ENCODE measurements around the gene FNDC5. TPM values are rescaled to one million over a fixed set of nuclear protein-coding genes. Genes with fewer than 3 reads are reported as not detected.

Gene FNDC5
- total RNA-seq, 2 donors from 2014 or later: 6.2 to 18.8 TPM

DNA sequence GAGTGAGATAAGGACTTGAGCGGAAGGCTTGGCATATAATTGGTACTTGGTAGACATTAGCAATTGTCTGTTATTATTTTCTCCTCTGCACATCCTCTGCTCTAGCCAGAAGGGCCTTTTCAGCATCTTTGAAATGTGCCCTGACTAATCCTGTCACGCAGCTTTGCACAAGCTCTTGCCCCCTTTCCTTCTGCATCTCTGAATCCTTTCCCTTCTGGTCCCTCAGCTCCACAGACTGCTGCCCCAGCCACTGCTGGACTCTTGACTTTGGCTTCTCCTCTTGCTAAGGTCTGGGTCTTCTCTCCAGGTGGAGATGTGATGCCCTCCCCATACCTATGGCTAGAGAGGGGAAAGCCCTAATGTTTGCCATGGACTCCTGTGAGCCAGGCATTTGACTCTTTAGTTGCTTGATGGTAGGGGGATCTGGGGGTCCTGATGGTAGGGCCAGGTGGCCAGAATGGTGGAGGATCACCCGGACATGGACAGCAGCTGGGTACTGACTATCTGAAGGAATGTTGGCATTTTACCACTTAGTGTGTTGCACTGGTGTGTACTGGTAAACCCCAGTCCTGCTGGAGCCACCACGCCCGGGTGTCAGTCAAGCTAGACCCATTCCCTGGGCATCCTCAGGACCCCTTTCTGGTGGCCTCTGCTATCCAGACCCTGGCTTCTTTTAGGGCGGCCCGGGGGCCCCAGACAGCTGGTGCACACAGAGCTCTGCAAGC is 20.0 kb upstream of the FNDC5 start:
- Histone ChIP-seq H3K4me1 (ENCODE audit: control insufficient read depth in 1 of 2, low read depth in 2 of 2) (peaks cover 4 to 21% of the 10 kb centered on the region in 2 donors), H3K4me3 (no peak overlapping the region), H3K9me3 (no peaks in the 10 kb centered on the region), H3K27me3 (replicated peaks; ENCODE audit: insufficient read depth) (peaks cover 6% of the 10 kb centered on the region), H3K36me3 (no peaks in the 10 kb centered on the region), H3K27ac (no peak overlapping the region)
- ATAC-seq (ENCODE audit: insufficient number of reproducible peaks, low FRiP score, low read depth) (no peak), DNase-seq (ENCODE audit: low spot score) (no peak)
- TF ChIP-seq, protein P1, sequence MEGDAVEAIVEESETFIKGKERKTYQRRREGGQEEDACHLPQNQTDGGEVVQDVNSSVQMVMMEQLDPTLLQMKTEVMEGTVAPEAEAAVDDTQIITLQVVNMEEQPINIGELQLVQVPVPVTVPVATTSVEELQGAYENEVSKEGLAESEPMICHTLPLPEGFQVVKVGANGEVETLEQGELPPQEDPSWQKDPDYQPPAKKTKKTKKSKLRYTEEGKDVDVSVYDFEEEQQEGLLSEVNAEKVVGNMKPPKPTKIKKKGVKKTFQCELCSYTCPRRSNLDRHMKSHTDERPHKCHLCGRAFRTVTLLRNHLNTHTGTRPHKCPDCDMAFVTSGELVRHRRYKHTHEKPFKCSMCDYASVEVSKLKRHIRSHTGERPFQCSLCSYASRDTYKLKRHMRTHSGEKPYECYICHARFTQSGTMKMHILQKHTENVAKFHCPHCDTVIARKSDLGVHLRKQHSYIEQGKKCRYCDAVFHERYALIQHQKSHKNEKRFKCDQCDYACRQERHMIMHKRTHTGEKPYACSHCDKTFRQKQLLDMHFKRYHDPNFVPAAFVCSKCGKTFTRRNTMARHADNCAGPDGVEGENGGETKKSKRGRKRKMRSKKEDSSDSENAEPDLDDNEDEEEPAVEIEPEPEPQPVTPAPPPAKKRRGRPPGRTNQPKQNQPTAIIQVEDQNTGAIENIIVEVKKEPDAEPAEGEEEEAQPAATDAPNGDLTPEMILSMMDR (IDR thresholded peaks at IDR 0.05): no peak

DNA sequence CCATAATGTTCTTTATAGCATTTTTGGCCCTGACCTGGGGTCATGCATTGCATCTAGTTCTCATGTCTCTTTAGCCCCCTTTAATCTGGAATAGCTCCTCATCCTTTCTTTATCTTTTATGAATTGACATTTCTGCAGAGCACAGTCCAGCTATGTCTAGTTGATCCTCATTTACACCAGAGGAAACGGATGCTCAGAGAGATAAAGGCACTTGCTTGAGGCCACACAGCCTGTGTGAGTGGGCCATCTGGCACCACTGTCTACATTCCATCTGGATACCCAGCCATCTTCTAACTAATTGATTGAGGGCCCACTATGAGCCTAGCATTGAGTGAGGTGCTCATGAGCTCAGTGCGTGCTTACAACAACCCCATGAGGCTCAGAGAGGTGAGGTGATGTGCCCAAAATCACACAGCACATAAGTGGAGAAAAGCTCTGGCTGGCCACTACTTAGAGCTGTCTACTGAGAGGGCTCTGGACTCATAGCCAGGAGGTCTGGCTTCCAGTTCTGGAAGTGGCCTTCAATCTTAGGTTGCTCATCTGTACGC is 19.1 kb upstream of the FNDC5 start:
- Histone ChIP-seq H3K27ac (no peak overlapping the region), H3K4me3 (no peak overlapping the region), H3K36me3 (no peaks in the 10 kb centered on the region), H3K4me1 (ENCODE audit: control insufficient read depth in 1 of 2, low read depth in 2 of 2) (peaks cover 4 to 21% of the 10 kb centered on the region in 2 donors), H3K27me3 (replicated peaks; ENCODE audit: insufficient read depth) (peaks cover 6% of the 10 kb centered on the region), H3K9me3 (no peaks in the 10 kb centered on the region)
- DNase-seq (ENCODE audit: low spot score) (no peak), ATAC-seq (ENCODE audit: insufficient number of reproducible peaks, low FRiP score, low read depth) (no peak)
- TF ChIP-seq, protein P1 (IDR thresholded peaks at IDR 0.05): no peak

DNA sequence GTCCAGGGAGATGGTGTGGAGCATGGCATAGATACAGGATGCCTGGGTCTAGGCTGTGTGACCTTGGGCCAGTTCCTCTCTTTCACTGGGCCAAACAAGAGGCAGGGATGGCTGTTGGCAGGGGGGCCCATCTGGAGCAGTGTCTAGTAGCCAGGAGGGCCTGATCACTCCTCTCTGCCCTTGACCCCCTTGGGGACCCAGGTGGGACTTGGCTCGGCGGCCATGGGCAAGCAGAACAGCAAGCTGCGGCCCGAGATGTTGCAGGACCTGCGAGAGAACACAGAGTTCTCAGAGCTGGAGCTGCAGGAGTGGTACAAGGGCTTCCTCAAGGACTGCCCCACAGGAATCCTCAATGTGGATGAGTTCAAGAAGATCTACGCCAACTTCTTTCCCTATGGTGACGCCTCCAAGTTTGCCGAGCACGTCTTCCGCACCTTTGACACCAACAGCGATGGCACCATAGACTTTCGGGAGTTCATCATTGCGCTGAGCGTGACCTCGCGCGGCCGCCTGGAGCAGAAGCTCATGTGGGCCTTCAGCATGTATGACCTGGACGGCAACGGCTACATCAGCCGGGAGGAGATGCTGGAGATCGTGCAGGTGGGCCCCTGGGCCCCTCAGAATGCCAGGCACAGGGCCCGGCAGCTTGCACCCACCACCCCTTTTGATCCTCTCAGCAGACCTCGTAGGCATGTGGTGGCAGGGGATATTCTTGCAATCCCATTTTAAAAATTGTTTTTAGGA is 18.1 kb upstream of the FNDC5 start:
- H3K4me3 ChIP-seq: no peak overlapping the region
- ATAC-seq (ENCODE audit: insufficient number of reproducible peaks, low FRiP score, low read depth) (no peak), DNase-seq (ENCODE audit: low spot score) (no peak)
- TF ChIP-seq, protein P1 (IDR thresholded peaks at IDR 0.05): no peak
- H3K27ac ChIP-seq: no peak overlapping the region
- H3K4me1 ChIP-seq (ENCODE audit: control insufficient read depth in 1 of 2, low read depth in 2 of 2): peaks cover 4 to 19% of the 10 kb centered on the region in 2 donors
- no peaks in the 10 kb centered on the region for H3K9me3 ChIP-seq
- peaks cover 6% of the 10 kb centered on the region for H3K27me3 ChIP-seq (replicated peaks; ENCODE audit: insufficient read depth)
- H3K36me3 ChIP-seq: no peaks in the 10 kb centered on the region

DNA sequence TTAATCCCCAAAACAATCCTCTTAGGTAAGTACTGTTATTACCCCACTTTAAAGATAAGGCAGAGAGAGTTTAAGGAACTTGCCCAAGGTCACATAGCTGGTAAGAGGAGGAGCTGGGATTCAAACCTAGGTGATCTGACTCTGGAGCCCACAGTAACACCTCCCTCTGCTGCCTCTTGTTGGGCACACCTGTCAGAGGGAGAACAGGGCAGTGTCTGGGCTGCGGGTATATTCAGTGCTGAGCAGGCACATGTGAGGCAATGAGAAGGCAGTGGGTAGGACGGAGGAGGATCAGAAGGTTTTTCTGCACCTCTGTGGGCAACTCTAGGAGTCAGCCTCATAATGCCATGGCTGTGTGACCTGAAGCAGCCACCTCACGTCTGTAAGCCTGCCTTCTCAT is 17.4 kb upstream of the FNDC5 start:
- DNase-seq (ENCODE audit: low spot score): no peak
- Histone ChIP-seq H3K36me3 (no peaks in the 10 kb centered on the region), H3K27me3 (replicated peaks; ENCODE audit: insufficient read depth) (peaks cover 6% of the 10 kb centered on the region), H3K4me3 (no peak overlapping the region), H3K4me1 (ENCODE audit: control insufficient read depth in 1 of 2, low read depth in 2 of 2) (peaks cover 4 to 12% of the 10 kb centered on the region in 2 donors), H3K27ac (no peak overlapping the region), H3K9me3 (no peaks in the 10 kb centered on the region)
- ATAC-seq (ENCODE audit: insufficient number of reproducible peaks, low FRiP score, low read depth): no peak
- TF ChIP-seq, protein P1 (IDR thresholded peaks at IDR 0.05): no peak

DNA sequence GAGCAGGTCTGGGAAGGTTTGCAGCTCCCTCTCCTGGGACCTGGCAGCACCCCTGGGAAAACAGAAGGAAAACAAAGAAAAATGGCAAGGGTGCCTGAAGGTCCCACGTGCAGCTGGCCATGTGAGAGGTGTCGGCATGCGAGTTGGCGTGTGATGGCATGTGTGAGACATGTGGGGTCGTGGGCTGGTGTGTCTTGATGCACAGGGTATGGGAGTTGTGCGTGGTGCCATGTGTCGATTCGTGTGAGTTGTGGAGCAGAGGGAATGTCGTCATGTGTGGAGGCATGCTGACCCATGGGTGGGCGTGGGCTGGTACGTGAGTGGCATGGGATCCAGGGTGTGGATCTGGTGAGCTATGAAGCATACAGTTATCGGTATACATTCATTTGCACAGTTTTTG is 16.9 kb upstream of the FNDC5 start:
- ATAC-seq (ENCODE audit: insufficient number of reproducible peaks, low FRiP score, low read depth) (no peak), DNase-seq (ENCODE audit: low spot score) (no peak)
- TF ChIP-seq, protein P1 (IDR thresholded peaks at IDR 0.05): no peak
- H3K9me3 ChIP-seq: no peaks in the 10 kb centered on the region
- H3K4me1 ChIP-seq (ENCODE audit: control insufficient read depth in 1 of 2, low read depth in 2 of 2): peaks cover 4 to 6% of the 10 kb centered on the region in 2 donors
- H3K27me3 ChIP-seq (replicated peaks; ENCODE audit: insufficient read depth): peaks cover 6% of the 10 kb centered on the region
- no peak overlapping the region for H3K27ac ChIP-seq
- H3K36me3 ChIP-seq: no peaks in the 10 kb centered on the region
- H3K4me3 ChIP-seq: no peak overlapping the region

Measured in thoracic aorta (tissue), 2 donors.